HepG2 (cell line): ENCODE results near the gene USP5. TPM values are rescaled to one million over a fixed set of nuclear protein-coding genes. Genes with fewer than 3 reads are reported as not detected.

ENCODE experiments used
- ATAD3A ChIP-seq: sonication (generic); formaldehyde crosslinking; IDR thresholded peaks from 2 replicates; pipeline ENCODE4 v1.4.0; 2020; ENCODE audit warnings: missing genetic modification reagents
- ATF7-NPFF ChIP-seq: sonication (generic); formaldehyde crosslinking; IDR thresholded peaks from 2 replicates; pipeline ENCODE4 v1.8.1; 2023; ENCODE audit warnings: mild to moderate bottlenecking, low read depth, missing genetic modification reagents, moderate library complexity
- KLF12 ChIP-seq: sonication (generic); formaldehyde crosslinking; IDR thresholded peaks from 2 replicates; pipeline ENCODE4 v1.4.0; 2020; ENCODE audit warnings: missing genetic modification reagents, borderline replicate concordance
- NFATC3 ChIP-seq: sonication (generic); formaldehyde crosslinking; IDR thresholded peaks from 2 replicates; pipeline ENCODE4 v1.5.1; 2020; ENCODE audit warnings: mild to moderate bottlenecking, missing genetic modification reagents
- NFE2 ChIP-seq: sonication (generic); formaldehyde crosslinking; IDR thresholded peaks from 2 replicates; pipeline ENCODE4 v1.4.0; 2020; ENCODE audit warnings: missing genetic modification reagents
- SP1 ChIP-seq, 2 experiments: fragments of 450-650 bp in 1 of 2; sonication (generic) in 1 of 2; formaldehyde crosslinking in 1 of 2; IDR thresholded peaks; 2 replicates each; pipeline versions ENCODE4 v1.4.0 to v1.6.1; 2016 to 2020; ENCODE audit warnings: missing genetic modification reagents in 1 of 2
- SUZ12 ChIP-seq: fragments of 150-350 bp; IDR thresholded peaks from 2 replicates; pipeline ENCODE4 v1.6.1; 2014; ENCODE audit warnings: low read depth, low read length
- ZFP41 ChIP-seq: sonication (generic); formaldehyde crosslinking; IDR thresholded peaks from 2 replicates; pipeline ENCODE4 v1.4.0; 2020; ENCODE audit warnings: mild to moderate bottlenecking, missing genetic modification reagents, borderline replicate concordance
- ZNF10 ChIP-seq: sonication (generic); formaldehyde crosslinking; IDR thresholded peaks from 2 replicates; pipeline ENCODE4 v1.4.0; 2020; ENCODE audit warnings: mild to moderate bottlenecking, low read depth, missing genetic modification reagents, borderline replicate concordance
- ZNF280B ChIP-seq: sonication (generic); formaldehyde crosslinking; IDR thresholded peaks from 2 replicates; pipeline ENCODE4 v1.5.0; 2020; ENCODE audit warnings: missing genetic modification reagents, mild to moderate bottlenecking, borderline replicate concordance
- ZNF782 ChIP-seq: sonication (generic); formaldehyde crosslinking; IDR thresholded peaks from 2 replicates; pipeline ENCODE4 v1.4.0; 2020; ENCODE audit warnings: missing genetic modification reagents, mild to moderate bottlenecking, borderline replicate concordance
- polyA plus RNA-seq, 8 experiments: library from polyadenylated mRNA; depleted of rRNA in 3 of 8; stranded (reverse) in 7 of 8; unstranded in 1 of 8; fragments of >200 nt; fragmentation: Illumina TruSeq in 4 of 8; extraction: Trizol in 4 of 8; gene quantifications; 2 replicates each; pipeline versions ENCODE4 v1.2.1 to v1.2.3, GENCODE V29; 2011 to 2016; ENCODE audit warnings: low read depth in 4 of 8, missing spikeins in 1 of 8, mixed read lengths in 1 of 8; ENCODE audit not compliant: insufficient read depth in 1 of 8
- total RNA-seq, 5 experiments: library from RNA; depleted of rRNA; stranded (reverse); fragments of >200 nt; fragmentation: Illumina TruSeq; extraction: Trizol; gene quantifications; 2 replicates each; pipeline ENCODE4 v1.2.3, GENCODE V29; 2016; ENCODE audit warnings: low read depth in 1 of 5
- TF ChIP-seq, protein P1 (sequence below): IDR thresholded peaks from 2 replicates; pipeline ENCODE4 v1.6.1; 2016; ENCODE audit warnings: mild to moderate bottlenecking, missing biosample characterization, missing genetic modification reagents
- TF ChIP-seq, protein P2 (sequence below): sonication (generic); formaldehyde crosslinking; IDR thresholded peaks from one replicate; pipeline ENCODE4 v1.5.1; 2020; ENCODE audit warnings: mild to moderate bottlenecking, missing genetic modification reagents; ENCODE audit errors: not compliant biosample characterization
- TF ChIP-seq, protein P3 (sequence below): sonication (generic); formaldehyde crosslinking; IDR thresholded peaks from 2 replicates; pipeline ENCODE4 v1.5.0; 2020; ENCODE audit warnings: mild to moderate bottlenecking, missing genetic modification reagents

USP5 gene
- total and polyA plus RNA-seq, 2 of the 13 experiments (the other 11 are each of a cell fraction or from before 2014, with no cell fraction given), result 39.6 to 56.0 TPM

- no peak for TF ChIP-seq ATAD3A (CRISPR knock-in tag)
- TF ChIP-seq, protein P1, sequence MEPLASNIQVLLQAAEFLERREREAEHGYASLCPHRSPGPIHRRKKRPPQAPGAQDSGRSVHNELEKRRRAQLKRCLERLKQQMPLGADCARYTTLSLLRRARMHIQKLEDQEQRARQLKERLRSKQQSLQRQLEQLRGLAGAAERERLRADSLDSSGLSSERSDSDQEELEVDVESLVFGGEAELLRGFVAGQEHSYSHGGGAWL (CRISPR knock-in tag), result no peak
- no peak for TF ChIP-seq ZNF10 (CRISPR knock-in tag)
- peak; percentile 63; the same call in 1 of the 2 replicates for TF ChIP-seq SP1 (IDR thresholded peaks at IDR 0.05)
- peak; percentile 98 for TF ChIP-seq SP1 (CRISPR knock-in tag; IDR thresholded peaks at IDR 0.05)
- no peak for TF ChIP-seq ZNF280B (CRISPR knock-in tag)
- no peak for TF ChIP-seq SUZ12
- TF ChIP-seq ZNF782, result no peak
- no peak for TF ChIP-seq NFATC3 (CRISPR knock-in tag)
- no peak; the same call in 1 of the 2 replicates for TF ChIP-seq KLF12 (CRISPR knock-in tag)
- TF ChIP-seq, protein P2, sequence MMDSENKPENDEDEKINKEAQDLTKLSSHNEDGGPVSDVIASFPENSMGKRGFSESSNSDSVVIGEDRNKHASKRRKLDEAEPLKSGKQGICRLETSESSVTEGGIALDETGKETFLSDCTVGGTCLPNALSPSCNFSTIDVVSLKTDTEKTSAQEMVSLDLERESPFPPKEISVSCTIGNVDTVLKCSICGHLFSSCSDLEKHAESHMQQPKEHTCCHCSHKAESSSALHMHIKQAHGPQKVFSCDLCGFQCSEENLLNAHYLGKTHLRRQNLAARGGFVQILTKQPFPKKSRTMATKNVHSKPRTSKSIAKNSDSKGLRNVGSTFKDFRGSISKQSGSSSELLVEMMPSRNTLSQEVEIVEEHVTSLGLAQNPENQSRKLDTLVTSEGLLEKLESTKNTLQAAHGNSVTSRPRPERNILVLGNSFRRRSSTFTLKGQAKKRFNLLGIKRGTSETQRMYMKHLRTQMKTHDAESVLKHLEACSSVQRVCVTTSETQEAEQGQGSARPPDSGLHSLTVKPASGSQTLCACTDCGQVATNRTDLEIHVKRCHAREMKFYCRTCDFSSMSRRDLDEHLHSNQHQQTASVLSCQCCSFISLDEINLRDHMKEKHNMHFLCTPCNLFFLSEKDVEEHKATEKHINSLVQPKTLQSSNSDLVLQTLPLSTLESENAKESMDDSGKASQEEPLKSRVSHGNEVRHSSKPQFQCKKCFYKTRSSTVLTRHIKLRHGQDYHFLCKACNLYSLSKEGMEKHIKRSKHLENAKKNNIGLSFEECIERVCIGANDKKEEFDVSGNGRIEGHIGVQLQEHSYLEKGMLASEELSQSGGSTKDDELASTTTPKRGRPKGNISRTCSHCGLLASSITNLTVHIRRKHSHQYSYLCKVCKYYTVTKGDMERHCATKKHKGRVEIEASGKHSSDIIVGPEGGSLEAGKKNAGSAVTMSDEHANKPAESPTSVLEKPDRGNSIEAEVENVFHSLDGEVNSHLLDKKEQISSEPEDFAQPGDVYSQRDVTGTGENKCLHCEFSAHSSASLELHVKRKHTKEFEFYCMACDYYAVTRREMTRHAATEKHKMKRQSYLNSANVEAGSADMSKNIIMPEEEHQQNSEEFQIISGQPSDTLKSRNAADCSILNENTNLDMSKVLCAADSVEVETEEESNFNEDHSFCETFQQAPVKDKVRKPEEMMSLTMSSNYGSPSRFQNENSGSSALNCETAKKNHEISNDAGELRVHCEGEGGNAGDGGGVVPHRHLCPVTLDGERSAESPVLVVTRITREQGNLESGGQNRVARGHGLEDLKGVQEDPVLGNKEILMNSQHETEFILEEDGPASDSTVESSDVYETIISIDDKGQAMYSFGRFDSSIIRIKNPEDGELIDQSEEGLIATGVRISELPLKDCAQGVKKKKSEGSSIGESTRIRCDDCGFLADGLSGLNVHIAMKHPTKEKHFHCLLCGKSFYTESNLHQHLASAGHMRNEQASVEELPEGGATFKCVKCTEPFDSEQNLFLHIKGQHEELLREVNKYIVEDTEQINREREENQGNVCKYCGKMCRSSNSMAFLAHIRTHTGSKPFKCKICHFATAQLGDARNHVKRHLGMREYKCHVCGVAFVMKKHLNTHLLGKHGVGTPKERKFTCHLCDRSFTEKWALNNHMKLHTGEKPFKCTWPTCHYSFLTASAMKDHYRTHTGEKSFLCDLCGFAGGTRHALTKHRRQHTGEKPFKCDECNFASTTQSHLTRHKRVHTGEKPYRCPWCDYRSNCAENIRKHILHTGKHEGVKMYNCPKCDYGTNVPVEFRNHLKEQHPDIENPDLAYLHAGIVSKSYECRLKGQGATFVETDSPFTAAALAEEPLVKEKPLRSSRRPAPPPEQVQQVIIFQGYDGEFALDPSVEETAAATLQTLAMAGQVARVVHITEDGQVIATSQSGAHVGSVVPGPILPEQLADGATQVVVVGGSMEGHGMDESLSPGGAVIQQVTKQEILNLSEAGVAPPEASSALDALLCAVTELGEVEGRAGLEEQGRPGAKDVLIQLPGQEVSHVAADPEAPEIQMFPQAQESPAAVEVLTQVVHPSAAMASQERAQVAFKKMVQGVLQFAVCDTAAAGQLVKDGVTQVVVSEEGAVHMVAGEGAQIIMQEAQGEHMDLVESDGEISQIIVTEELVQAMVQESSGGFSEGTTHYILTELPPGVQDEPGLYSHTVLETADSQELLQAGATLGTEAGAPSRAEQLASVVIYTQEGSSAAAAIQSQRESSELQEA (CRISPR knock-in tag), result no peak
- TF ChIP-seq ATF7-NPFF (CRISPR knock-in tag), result peak; percentile 83; the same call in 1 of the 2 replicates
- 0 out of 2 replicates have a peak, but pooled peaks have one; percentile 5 for TF ChIP-seq ZFP41 (CRISPR knock-in tag)
- TF ChIP-seq, protein P3, sequence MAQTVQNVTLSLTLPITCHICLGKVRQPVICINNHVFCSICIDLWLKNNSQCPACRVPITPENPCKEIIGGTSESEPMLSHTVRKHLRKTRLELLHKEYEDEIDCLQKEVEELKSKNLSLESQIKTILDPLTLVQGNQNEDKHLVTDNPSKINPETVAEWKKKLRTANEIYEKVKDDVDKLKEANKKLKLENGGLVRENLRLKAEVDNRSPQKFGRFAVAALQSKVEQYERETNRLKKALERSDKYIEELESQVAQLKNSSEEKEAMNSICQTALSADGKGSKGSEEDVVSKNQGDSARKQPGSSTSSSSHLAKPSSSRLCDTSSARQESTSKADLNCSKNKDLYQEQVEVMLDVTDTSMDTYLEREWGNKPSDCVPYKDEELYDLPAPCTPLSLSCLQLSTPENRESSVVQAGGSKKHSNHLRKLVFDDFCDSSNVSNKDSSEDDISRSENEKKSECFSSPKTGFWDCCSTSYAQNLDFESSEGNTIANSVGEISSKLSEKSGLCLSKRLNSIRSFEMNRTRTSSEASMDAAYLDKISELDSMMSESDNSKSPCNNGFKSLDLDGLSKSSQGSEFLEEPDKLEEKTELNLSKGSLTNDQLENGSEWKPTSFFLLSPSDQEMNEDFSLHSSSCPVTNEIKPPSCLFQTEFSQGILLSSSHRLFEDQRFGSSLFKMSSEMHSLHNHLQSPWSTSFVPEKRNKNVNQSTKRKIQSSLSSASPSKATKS (CRISPR knock-in tag), result no peak
- no peak for TF ChIP-seq NFE2 (CRISPR knock-in tag)
Observed at GRCh38 chr12:6873094-6874014, 21.4 kb downstream of the USP5 start, which contains the start of gene SPSB2 (continued).
